ENCODE data around the gene LRRC10. TPM values are rescaled to one million over a fixed set of nuclear protein-coding genes. Genes with fewer than 3 reads are reported as not detected.

LRRC10 gene
- total RNA-seq, 1 donor = not detected

DNA sequence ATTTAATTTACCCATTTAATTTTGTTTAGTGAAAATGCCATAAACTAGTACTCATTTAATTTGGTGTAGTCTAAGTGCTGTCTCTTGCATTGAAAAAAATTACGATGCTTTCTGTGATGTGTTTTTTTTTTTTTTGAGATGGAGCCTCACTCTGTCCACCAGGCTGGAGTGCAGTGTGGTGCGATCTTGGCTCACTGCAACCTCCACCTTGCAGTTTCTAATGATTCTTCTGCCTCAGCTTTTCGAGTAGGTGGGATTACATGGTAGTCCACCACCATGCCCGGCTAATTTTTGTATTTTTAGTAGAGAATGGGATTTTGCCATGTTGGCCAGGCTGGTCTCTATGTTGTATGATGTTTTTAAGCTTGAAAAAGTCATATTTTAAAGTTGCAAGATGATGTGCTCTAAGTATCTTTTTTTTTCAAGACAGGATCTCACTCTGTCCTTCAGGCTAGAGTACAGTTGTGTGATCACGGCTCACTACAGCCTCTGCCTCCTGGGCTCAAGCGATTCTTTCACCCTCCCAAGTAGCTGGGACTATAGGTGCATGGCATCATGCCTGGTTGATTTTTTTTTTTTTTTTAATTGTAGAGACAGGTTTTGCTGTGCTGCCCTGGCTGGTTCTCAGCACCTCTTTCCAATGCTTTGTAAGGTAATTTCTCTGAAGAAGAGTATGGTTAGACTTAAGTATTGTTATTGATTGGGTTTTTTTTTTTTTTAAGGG is 8.6 kb downstream of the LRRC10 start:
- H3K4me3 ChIP-seq (ENCODE audit: low read length) = no peak overlapping the region
- H3K27me3 ChIP-seq (ENCODE audit: insufficient read depth, low read length) = no peaks in the 10 kb centered on the region

DNA sequence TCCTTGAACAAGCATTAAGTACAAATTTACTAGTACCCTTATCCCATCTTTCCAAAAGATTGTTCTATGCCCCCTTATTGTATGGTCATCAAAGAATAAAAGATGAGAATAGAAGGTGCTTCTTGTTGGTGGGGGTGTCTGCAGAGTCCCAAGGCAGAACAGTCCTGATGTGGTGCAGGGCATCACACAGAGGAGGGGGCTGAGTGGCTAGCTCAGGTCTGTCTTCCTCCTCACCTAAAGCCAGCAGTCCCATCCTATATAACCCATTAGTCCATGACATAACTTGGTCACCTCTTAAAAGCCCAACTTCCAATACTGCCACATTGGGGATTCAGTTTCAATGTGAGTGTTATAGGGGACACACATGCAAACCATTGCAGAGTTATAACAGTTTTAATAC is 9.9 kb downstream of the LRRC10 start:
- H3K4me1 ChIP-seq (ENCODE audit: insufficient read depth, low read length) = no peaks in the 10 kb centered on the region
- H3K27me3 ChIP-seq (ENCODE audit: insufficient read depth, low read length) = no peaks in the 10 kb centered on the region
- H3K9me3 ChIP-seq (ENCODE audit: low read depth, low read length) = no peaks in the 10 kb centered on the region
- no peak overlapping the region for H3K4me3 ChIP-seq (ENCODE audit: low read length)

More for the DNA sequence above, 8.6 kb downstream of the LRRC10 start:
- Histone ChIP-seq H3K4me1 (ENCODE audit: insufficient read depth, low read length) (no peaks in the 10 kb centered on the region), H3K9me3 (ENCODE audit: low read depth, low read length) (no peaks in the 10 kb centered on the region)

DNA sequence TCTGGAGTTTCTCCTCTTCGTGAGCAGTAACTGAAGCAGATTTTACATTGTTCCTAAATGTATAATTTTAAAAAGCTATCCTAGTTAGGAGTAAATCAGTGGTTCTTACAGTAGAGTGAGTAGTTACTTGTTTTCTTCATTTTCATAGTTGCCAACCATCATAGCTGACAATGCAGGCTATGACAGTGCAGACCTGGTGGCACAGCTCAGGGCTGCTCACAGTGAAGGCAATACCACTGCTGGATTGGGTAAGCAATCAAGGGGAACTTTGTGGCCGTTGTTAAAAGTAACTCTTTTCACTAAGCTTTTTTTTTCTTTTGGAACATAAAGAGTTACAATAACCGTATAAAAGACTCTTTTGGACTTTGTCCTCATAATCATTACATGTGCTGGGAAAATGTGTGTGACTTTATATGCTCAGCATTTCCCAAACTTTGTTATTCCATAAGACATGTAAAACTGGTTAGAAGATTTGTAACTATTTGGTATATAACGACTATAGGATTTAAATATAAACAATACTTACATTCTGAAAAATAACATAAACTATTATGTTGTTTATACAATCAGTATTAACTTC is 12.4 kb downstream of the LRRC10 start:
- H3K9me3 ChIP-seq (ENCODE audit: low read depth, low read length) = no peaks in the 10 kb centered on the region
- no peaks in the 10 kb centered on the region for H3K4me1 ChIP-seq (ENCODE audit: insufficient read depth, low read length)
- H3K4me3 ChIP-seq (ENCODE audit: low read length) = no peak overlapping the region
- H3K27me3 ChIP-seq (ENCODE audit: insufficient read depth, low read length) = no peaks in the 10 kb centered on the region

- Histone ChIP-seq H3K4me1 (ENCODE audit: insufficient read depth, low read length) (no peaks in the 10 kb centered on the region), H3K9me3 (ENCODE audit: low read depth, low read length) (no peaks in the 10 kb centered on the region), H3K27me3 (ENCODE audit: insufficient read depth, low read length) (no peaks in the 10 kb centered on the region)
These were observed 15.0 kb downstream of the LRRC10 start for GRCh38 chr12:69595689-69596088.

GRCh38 chr12:69589082-69589481 is 21.6 kb downstream of the LRRC10 start:
- H3K27me3 ChIP-seq (ENCODE audit: insufficient read depth, low read length) = no peaks in the 10 kb centered on the region
- no peaks in the 10 kb centered on the region for H3K9me3 ChIP-seq (ENCODE audit: low read depth, low read length)
- no peak overlapping the region for H3K4me3 ChIP-seq (ENCODE audit: low read length)
- H3K4me1 ChIP-seq (ENCODE audit: insufficient read depth, low read length) = peaks cover 12% of the 10 kb centered on the region

More at GRCh38 chr12:69595689-69596088, 15.0 kb downstream of the LRRC10 start:
- no peak overlapping the region for H3K4me3 ChIP-seq (ENCODE audit: low read length)

- H3K9me3 ChIP-seq (ENCODE audit: low read depth, low read length) = no peaks in the 10 kb centered on the region
- H3K4me1 ChIP-seq (ENCODE audit: insufficient read depth, low read length) = peaks cover 12% of the 10 kb centered on the region
- no peak overlapping the region for H3K4me3 ChIP-seq (ENCODE audit: low read length)
- no peaks in the 10 kb centered on the region for H3K27me3 ChIP-seq (ENCODE audit: insufficient read depth, low read length)
These were observed 22.2 kb downstream of the LRRC10 start for GRCh38 chr12:69588527-69588926.

DNA sequence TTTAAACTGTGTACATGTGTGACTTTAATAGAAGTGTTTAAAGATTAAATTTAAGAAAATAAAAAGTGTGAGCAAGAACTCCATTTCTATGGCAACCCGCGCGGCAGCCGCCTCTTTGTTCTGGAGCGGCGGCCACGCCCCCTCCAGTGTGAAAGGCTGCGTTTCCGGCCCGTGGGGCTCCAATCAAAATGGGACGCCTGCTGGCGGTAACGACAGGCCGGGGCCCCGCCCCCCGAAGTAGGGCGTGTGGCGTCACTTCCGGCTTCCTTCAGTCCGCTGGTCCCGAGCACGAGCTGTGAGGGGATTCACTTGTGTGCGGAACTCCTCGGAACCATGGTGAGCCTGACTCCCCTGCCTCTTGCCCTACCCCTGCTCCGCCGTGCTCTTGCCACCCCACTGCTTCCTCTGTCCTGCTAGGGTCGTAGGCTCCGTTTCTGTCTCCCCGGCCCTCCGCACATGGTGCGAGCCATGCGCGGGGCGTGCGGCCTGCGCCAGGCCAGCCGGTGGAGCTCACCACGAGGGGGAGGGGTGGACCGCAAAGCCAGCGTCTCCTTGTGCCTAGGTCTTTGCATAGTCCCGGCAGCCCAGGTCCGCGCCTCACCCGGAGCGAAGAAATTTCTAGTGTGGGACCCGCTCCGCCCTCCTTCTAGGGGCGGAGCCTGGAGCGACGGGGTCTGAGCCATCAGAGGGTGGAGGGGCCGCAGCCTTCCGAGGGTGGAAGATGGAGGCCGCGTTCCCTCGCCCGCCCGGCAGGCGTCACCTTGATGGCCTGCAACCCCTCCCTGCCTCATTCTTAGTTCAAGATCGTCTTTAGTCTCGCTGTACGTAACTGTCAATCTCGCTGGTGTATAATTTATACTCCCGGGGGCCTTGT is 25.3 kb downstream of the LRRC10 start, which contains the start of gene CCT2:
TSS of gene CCT2 (plus strand) at position 271 of the 874 bp plus-strand sequence. CDS start at position 334, 63 bp downstream.
- H3K27me3 ChIP-seq (ENCODE audit: insufficient read depth, low read length) = no peaks in the 10 kb centered on the region
- peak within 1 kb of the TSS; percentile 97 for H3K4me3 ChIP-seq (ENCODE audit: low read length)
- H3K9me3 ChIP-seq (ENCODE audit: low read depth, low read length) = no peaks in the 10 kb centered on the region
- peaks cover 12% of the 10 kb centered on the region for H3K4me1 ChIP-seq (ENCODE audit: insufficient read depth, low read length)

DNA sequence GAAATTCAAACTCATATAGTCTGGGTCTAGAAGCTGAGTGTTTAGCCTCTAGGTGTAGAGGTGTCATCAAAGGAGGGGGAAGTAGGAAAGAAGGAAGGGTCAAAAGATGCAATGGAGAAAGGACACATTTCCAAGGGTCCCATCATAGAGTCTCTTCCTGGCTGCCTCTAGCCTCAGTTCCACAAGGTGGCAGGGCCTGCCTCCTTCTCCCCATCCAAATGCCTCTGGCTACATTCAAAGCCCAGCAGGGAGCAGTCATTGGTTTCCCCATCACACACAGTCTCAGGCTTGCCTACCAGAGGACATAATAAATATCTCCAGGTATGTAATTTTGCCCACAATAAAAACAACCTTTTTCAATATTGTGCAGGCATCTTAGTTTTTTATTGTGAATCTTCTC is 27.5 kb downstream of the LRRC10 start:
- Histone ChIP-seq H3K4me1 (ENCODE audit: insufficient read depth, low read length) (peaks cover 12% of the 10 kb centered on the region), H3K27me3 (ENCODE audit: insufficient read depth, low read length) (no peaks in the 10 kb centered on the region)

GRCh38 chr12:69580074-69580473 is 30.6 kb downstream of the LRRC10 start:
- Histone ChIP-seq H3K27me3 (ENCODE audit: insufficient read depth, low read length) (no peaks in the 10 kb centered on the region), H3K4me1 (ENCODE audit: insufficient read depth, low read length) (peaks cover 3% of the 10 kb centered on the region), H3K4me3 (ENCODE audit: low read length) (no peak overlapping the region), H3K9me3 (ENCODE audit: low read depth, low read length) (no peaks in the 10 kb centered on the region)

More for the DNA sequence above, 27.5 kb downstream of the LRRC10 start:
- Histone ChIP-seq H3K9me3 (ENCODE audit: low read depth, low read length) (no peaks in the 10 kb centered on the region), H3K4me3 (ENCODE audit: low read length) (no peak overlapping the region)

DNA sequence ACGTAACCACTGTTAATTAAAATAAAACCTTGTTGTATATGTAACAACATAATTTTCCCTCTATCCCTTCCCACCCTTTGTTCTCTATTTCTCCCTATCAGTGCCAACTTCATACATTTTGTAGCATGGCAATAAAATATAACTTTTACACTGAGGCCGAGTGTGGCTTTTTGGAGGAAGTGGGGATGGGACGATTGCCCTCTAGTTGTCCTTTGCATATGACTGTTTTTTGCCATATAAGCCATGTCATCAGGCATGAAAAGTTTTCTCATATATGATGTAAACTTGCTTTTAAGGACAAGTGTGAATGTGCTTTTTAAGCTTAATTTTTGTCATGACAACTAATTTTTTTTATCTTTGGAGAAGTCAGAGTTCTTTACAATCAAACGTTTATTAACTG is 31.7 kb downstream of the LRRC10 start:
- Histone ChIP-seq H3K4me3 (ENCODE audit: low read length) (no peak overlapping the region), H3K27me3 (ENCODE audit: insufficient read depth, low read length) (no peaks in the 10 kb centered on the region), H3K9me3 (ENCODE audit: low read depth, low read length) (no peaks in the 10 kb centered on the region), H3K4me1 (ENCODE audit: insufficient read depth, low read length) (no peaks in the 10 kb centered on the region)

- H3K9me3 ChIP-seq (ENCODE audit: low read depth, low read length) = no peaks in the 10 kb centered on the region
- H3K4me1 ChIP-seq (ENCODE audit: insufficient read depth, low read length) = no peaks in the 10 kb centered on the region
These were observed 32.4 kb downstream of the LRRC10 start for GRCh38 chr12:69578283-69578682.

GRCh38 chr12:69575346-69575745 is 35.4 kb downstream of the LRRC10 start:
- Histone ChIP-seq H3K4me3 (ENCODE audit: low read length) (no peak overlapping the region), H3K27me3 (ENCODE audit: insufficient read depth, low read length) (no peaks in the 10 kb centered on the region), H3K9me3 (ENCODE audit: low read depth, low read length) (no peaks in the 10 kb centered on the region), H3K4me1 (ENCODE audit: insufficient read depth, low read length) (no peaks in the 10 kb centered on the region)

More at GRCh38 chr12:69578283-69578682, 32.4 kb downstream of the LRRC10 start:
- no peak overlapping the region for H3K4me3 ChIP-seq (ENCODE audit: low read length)
- H3K27me3 ChIP-seq (ENCODE audit: insufficient read depth, low read length) = no peaks in the 10 kb centered on the region

GRCh38 chr12:69570545-69571399 is 39.9 kb downstream of the LRRC10 start:
- Histone ChIP-seq H3K4me3 (ENCODE audit: low read length) (no peak overlapping the region), H3K9me3 (ENCODE audit: low read depth, low read length) (no peaks in the 10 kb centered on the region), H3K4me1 (ENCODE audit: insufficient read depth, low read length) (no peaks in the 10 kb centered on the region), H3K27me3 (ENCODE audit: insufficient read depth, low read length) (no peaks in the 10 kb centered on the region)

DNA sequence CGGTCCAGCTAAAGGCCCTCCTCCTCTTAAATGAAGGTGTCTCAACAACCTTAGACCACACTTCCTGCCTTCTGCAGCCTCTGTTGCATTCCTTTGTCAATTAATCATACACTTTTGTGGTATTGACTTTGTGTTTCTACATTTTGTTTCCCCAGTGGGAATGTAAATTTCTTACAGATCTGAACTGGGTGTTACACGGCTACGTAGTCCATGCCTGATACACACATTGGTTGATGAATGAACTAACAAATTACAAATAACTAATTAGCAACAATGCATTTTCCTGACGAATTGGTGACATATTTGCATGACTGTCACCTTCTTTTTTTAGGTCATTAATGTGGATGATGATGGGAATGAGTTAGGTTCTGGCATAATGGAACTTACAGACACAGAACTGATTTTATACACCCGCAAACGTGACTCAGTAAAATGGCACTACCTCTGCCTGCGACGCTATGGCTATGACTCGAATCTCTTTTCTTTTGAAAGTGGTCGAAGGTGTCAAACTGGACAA is 40.6 kb downstream of the LRRC10 start:
- H3K27me3 ChIP-seq (ENCODE audit: insufficient read depth, low read length) = no peaks in the 10 kb centered on the region
- H3K9me3 ChIP-seq (ENCODE audit: low read depth, low read length) = no peaks in the 10 kb centered on the region
- no peak overlapping the region for H3K4me3 ChIP-seq (ENCODE audit: low read length)

More for the DNA sequence above, 40.6 kb downstream of the LRRC10 start:
- no peaks in the 10 kb centered on the region for H3K4me1 ChIP-seq (ENCODE audit: insufficient read depth, low read length)
